Rectal smooth muscle tissue (tissue), 1 donor: Measurements from ENCODE around the gene RHCE.
"Not testable (repeated sequence)": the region's sequence is repeated elsewhere in the genome, so short reads cannot be mapped to it uniquely, and the experiment has no call there.

Source experiments
- H3K27ac ChIP-seq: one replicate; pipeline ENCODE4 v1.7.0; 2013; ENCODE audit warnings: low read depth, low read length, inconsistent platforms
- H3K27me3 ChIP-seq: one replicate; pipeline ENCODE4 v1.7.0; 2013; ENCODE audit warnings: low read length; ENCODE audit not compliant: control insufficient read depth, insufficient read depth
- H3K36me3 ChIP-seq: one replicate; pipeline ENCODE4 v1.7.0; 2013; ENCODE audit warnings: low read length; ENCODE audit not compliant: control insufficient read depth, insufficient read depth
- H3K4me1 ChIP-seq: one replicate; pipeline ENCODE4 v1.7.0; 2013; ENCODE audit warnings: low read length; ENCODE audit not compliant: control insufficient read depth, insufficient read depth
- H3K4me3 ChIP-seq: one replicate; pipeline ENCODE4 v1.7.0; 2013; ENCODE audit warnings: low read length
- H3K9ac ChIP-seq: one replicate; pipeline ENCODE4 v1.7.0; 2013; ENCODE audit warnings: low read length

The RHCE gene

GRCh38 chr1:25320314-25320938, 100.2 kb downstream of the RHCE start:
- H3K36me3 ChIP-seq, H3K27ac ChIP-seq, H3K4me1 ChIP-seq, H3K27me3 ChIP-seq, H3K9ac ChIP-seq, H3K4me3 ChIP-seq: not testable (repeated sequence)

GRCh38 chr1:25312806-25313470, 107.7 kb downstream of the RHCE start:
- not testable (repeated sequence) for H3K4me1 ChIP-seq, H3K27me3 ChIP-seq, H3K36me3 ChIP-seq, H3K4me3 ChIP-seq, H3K27ac ChIP-seq, H3K9ac ChIP-seq
